ENCODE data around the gene TRIM48. TPM values are rescaled to one million over a fixed set of nuclear protein-coding genes. Genes with fewer than 3 reads are reported as not detected.
"Not testable (repeated sequence)": the region's sequence is repeated elsewhere in the genome, so short reads cannot be mapped to it uniquely, and the experiment has no call there.

The TRIM48 gene, protein sequence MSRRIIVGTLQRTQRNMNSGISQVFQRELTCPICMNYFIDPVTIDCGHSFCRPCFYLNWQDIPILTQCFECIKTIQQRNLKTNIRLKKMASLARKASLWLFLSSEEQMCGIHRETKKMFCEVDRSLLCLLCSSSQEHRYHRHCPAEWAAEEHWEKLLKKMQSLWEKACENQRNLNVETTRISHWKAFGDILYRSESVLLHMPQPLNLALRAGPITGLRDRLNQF
- not detected for total RNA-seq

DNA sequence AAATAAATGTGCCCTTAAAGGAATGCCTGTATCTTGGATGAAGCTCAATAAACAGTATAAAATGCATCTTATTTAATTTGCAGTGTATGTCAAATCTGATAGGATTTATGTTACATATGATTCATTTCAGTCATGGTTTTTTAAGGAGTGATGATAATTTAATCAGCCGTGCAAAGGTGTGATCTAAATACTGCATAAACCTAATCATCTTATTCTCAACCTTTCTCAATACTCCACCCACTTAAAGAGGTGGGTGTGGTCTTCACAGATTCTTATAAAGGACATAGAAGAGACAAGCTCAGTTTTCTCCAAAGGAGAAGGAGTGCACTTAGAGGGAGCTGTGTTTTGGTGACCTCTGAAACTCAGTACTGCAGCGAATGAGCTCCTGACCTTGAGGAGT is at the start of gene TRIM48:
TSS of gene TRIM48 (plus strand) at position 301 of the 400 bp plus-strand sequence. CDS start 113 bp downstream, outside the sequence.
- H3K9me3 ChIP-seq; H3K4me1 ChIP-seq; H3K27ac ChIP-seq; DNase-seq; H3K27me3 ChIP-seq; H3K4me3 ChIP-seq; H3K36me3 ChIP-seq; intact Hi-C loops (cut with DNase I): not testable (repeated sequence)
- 39 to 54% methylated on average over 2 of the region's 2 CpGs for whole genome bisulfite sequencing, 2 donors

DNA sequence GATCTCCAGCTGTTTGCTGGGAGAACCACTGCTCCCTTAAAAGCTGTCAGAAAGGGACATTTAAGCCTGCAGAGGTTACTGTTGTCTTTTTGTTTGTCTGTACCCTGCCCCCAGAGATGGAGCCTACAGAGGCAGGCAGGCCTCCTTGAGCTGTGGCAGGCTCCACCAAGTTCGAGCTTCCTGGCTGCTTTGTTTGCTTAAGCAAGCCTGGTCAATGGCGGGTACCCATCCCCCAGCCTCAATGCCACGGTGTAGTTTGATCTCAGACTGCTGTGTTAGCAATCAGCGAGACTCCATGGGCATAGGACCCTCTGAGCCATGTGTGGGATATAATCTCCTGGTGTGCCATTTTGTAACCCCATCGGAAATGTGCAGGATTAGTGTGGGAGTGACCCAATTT is 23.6 kb upstream of the TRIM48 start:
- not testable (repeated sequence) for H3K36me3 ChIP-seq
- peaks cover 0 to 18% (median 0%) of the 10 kb centered on the region in 3 donors for H3K9me3 ChIP-seq

DNA sequence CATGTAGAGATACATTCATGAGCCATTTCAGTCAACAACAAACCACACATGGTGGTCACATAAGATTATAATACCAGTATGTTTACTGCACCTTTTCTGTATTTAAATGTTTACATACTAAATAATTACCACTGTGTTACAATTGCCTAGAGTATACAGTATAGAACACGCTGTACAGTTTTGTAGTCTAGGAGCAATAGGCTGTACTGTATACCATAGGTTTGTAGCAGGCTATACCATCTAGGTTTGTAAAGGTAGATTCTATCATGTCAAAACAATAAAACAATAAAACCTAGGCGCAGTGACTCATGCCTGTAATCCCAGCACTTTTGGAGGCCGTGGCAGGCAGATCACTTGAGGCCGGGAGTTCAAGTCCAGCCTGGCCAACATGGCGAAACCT is 1.1 kb downstream of the TRIM48 start:
- Histone ChIP-seq H3K4me1 (no peaks in the 10 kb centered on the region), H3K27ac (no peak overlapping the region), H3K4me3 (no peak overlapping the region), H3K9me3 (no peaks in the 10 kb centered on the region), H3K27me3 (no peaks in the 10 kb centered on the region), H3K36me3 (no peaks in the 10 kb centered on the region)
- 72 to 78% methylated on average over 5 of the region's 5 CpGs for WGBS, 2 donors
- intact Hi-C loops (cut with DNase I) = no loop called here
- TF ChIP-seq, protein P1, sequence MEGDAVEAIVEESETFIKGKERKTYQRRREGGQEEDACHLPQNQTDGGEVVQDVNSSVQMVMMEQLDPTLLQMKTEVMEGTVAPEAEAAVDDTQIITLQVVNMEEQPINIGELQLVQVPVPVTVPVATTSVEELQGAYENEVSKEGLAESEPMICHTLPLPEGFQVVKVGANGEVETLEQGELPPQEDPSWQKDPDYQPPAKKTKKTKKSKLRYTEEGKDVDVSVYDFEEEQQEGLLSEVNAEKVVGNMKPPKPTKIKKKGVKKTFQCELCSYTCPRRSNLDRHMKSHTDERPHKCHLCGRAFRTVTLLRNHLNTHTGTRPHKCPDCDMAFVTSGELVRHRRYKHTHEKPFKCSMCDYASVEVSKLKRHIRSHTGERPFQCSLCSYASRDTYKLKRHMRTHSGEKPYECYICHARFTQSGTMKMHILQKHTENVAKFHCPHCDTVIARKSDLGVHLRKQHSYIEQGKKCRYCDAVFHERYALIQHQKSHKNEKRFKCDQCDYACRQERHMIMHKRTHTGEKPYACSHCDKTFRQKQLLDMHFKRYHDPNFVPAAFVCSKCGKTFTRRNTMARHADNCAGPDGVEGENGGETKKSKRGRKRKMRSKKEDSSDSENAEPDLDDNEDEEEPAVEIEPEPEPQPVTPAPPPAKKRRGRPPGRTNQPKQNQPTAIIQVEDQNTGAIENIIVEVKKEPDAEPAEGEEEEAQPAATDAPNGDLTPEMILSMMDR (IDR thresholded peaks at IDR 0.05) = no peak
- TF ChIP-seq POLR2A (IDR thresholded peaks at IDR 0.05) = no peak
- no peak for DNase-seq

More for the DNA sequence above, 23.6 kb upstream of the TRIM48 start:
- H3K4me3 ChIP-seq; H3K27me3 ChIP-seq; intact Hi-C loops (cut with DNase I); H3K4me1 ChIP-seq; H3K27ac ChIP-seq; DNase-seq: not testable (repeated sequence)
- 69 to 74% methylated on average over 2 to 4 of the region's 5 CpGs for WGBS, 2 donors

Small RNAs within 50 kb of the gene (small RNA-seq; reads per million reads assigned to genes)
- gene AP005597.4 = 0 reads per million in 4 donors

Other genes starting within 250 kb of the TRIM48 start
- gene OR4A16, start 81.0 kb downstream of the TRIM48 start, total RNA-seq = not detected
- not detected for gene OR4A15, start 105.8 kb downstream of the TRIM48 start, total RNA-seq

All from esophagus squamous epithelium (tissue), 5 donors.